ENCODE results near the gene SNTB2. TPM values are rescaled to one million over a fixed set of nuclear protein-coding genes. Genes with fewer than 3 reads are reported as not detected.
A peak's percentile ranks its signal among the peaks of the same experiment; 100 is the strongest.

The SNTB2 gene
- total RNA-seq, 4 donors from 2014 or later: 35.8 to 81.6 (median 57.8) TPM

GRCh38 chr16:69199382-69199781 is 12.4 kb downstream of the SNTB2 start:
- peak; percentile 75 to 77 for DNase-seq (ENCODE audit: low spot score in 2 of 2)
- Histone ChIP-seq H3K4me1 (peaks cover 49% of the 10 kb centered on the region), H3K27ac (peak overlapping the region; percentile 45), H3K27me3 (no peaks in the 10 kb centered on the region), H3K9me3 (no peaks in the 10 kb centered on the region), H3K4me3 (no peak overlapping the region), H3K36me3 (no peaks in the 10 kb centered on the region)
- peak in 1 of 3 donors; percentile 10 for TF ChIP-seq POLR2AphosphoS5 (IDR thresholded peaks at IDR 0.05)
- TF ChIP-seq EP300 (IDR thresholded peaks at IDR 0.05): no peak
- TF ChIP-seq, protein P1, sequence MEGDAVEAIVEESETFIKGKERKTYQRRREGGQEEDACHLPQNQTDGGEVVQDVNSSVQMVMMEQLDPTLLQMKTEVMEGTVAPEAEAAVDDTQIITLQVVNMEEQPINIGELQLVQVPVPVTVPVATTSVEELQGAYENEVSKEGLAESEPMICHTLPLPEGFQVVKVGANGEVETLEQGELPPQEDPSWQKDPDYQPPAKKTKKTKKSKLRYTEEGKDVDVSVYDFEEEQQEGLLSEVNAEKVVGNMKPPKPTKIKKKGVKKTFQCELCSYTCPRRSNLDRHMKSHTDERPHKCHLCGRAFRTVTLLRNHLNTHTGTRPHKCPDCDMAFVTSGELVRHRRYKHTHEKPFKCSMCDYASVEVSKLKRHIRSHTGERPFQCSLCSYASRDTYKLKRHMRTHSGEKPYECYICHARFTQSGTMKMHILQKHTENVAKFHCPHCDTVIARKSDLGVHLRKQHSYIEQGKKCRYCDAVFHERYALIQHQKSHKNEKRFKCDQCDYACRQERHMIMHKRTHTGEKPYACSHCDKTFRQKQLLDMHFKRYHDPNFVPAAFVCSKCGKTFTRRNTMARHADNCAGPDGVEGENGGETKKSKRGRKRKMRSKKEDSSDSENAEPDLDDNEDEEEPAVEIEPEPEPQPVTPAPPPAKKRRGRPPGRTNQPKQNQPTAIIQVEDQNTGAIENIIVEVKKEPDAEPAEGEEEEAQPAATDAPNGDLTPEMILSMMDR (IDR thresholded peaks at IDR 0.05): no peak
- TF ChIP-seq POLR2A (IDR thresholded peaks at IDR 0.05): no peak
- 54% methylated on average over 7 of the region's 7 CpGs for WGBS

- 52% methylated on average over 2 of the region's 2 CpGs for WGBS
- no peaks in the 10 kb centered on the region for H3K27me3 ChIP-seq
- H3K4me3 ChIP-seq: no peak overlapping the region
- TF ChIP-seq, protein P1 (IDR thresholded peaks at IDR 0.05): no peak
- TF ChIP-seq EP300 (IDR thresholded peaks at IDR 0.05) (no peak), POLR2AphosphoS5 (IDR thresholded peaks at IDR 0.05) (no peak), POLR2A (IDR thresholded peaks at IDR 0.05) (no peak)
- DNase-seq (ENCODE audit: low spot score in 2 of 2): no peak
- H3K27ac ChIP-seq: no peak overlapping the region
- no peaks in the 10 kb centered on the region for H3K9me3 ChIP-seq
- peaks cover 52% of the 10 kb centered on the region for H3K4me1 ChIP-seq
- H3K36me3 ChIP-seq: no peaks in the 10 kb centered on the region
Measured at GRCh38 chr16:69201291-69201690, 14.3 kb downstream of the SNTB2 start.

GRCh38 chr16:69201787-69202186 is 14.8 kb downstream of the SNTB2 start:
- Histone ChIP-seq H3K27me3 (no peaks in the 10 kb centered on the region), H3K36me3 (no peaks in the 10 kb centered on the region), H3K4me3 (no peak overlapping the region), H3K4me1 (peaks cover 52% of the 10 kb centered on the region), H3K9me3 (no peaks in the 10 kb centered on the region), H3K27ac (no peak overlapping the region)
- whole genome bisulfite sequencing: 40% methylated on average over 2 of the region's 2 CpGs
- DNase-seq (ENCODE audit: low spot score in 2 of 2): no peak
- TF ChIP-seq POLR2AphosphoS5 (IDR thresholded peaks at IDR 0.05) (no peak), EP300 (IDR thresholded peaks at IDR 0.05) (no peak), POLR2A (IDR thresholded peaks at IDR 0.05) (no peak)
- TF ChIP-seq, protein P1 (IDR thresholded peaks at IDR 0.05): no peak

GRCh38 chr16:69204172-69204571 is 17.2 kb downstream of the SNTB2 start:
- Histone ChIP-seq H3K27ac (no peak overlapping the region), H3K4me3 (no peak overlapping the region), H3K36me3 (no peaks in the 10 kb centered on the region), H3K9me3 (no peaks in the 10 kb centered on the region), H3K27me3 (no peaks in the 10 kb centered on the region), H3K4me1 (peaks cover 44% of the 10 kb centered on the region)
- no peak for TF ChIP-seq POLR2AphosphoS5 (IDR thresholded peaks at IDR 0.05)
- TF ChIP-seq, protein P1 (IDR thresholded peaks at IDR 0.05): no peak
- no peak for TF ChIP-seq POLR2A (IDR thresholded peaks at IDR 0.05)
- no peak for TF ChIP-seq EP300 (IDR thresholded peaks at IDR 0.05)
- no peak for DNase-seq (ENCODE audit: low spot score in 2 of 2)

DNA sequence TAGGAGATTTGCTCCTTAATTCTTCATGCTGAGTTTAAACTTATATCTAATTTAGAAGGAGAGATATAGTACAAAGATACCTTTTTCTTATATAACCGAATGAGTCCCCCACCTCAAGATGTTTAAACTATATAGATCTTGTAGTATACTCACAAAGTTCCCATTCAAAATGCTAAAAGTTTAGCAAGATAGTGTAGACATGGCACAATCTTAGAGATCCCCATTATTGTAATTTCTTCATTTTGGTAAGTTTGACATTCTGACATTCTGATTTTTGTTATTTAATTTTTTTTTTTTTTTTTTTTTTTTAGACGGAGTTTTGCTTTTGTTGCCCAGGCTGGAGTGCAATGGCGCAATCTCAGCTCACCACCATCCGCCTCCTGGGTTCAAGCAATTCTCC is 22.8 kb downstream of the SNTB2 start:
- Histone ChIP-seq H3K27ac (no peak overlapping the region), H3K4me1 (peaks cover 13% of the 10 kb centered on the region), H3K9me3 (no peaks in the 10 kb centered on the region), H3K4me3 (no peak overlapping the region), H3K36me3 (no peaks in the 10 kb centered on the region), H3K27me3 (no peaks in the 10 kb centered on the region)
- DNase-seq (ENCODE audit: low spot score in 2 of 2): no peak
- 91% methylated on average over 4 of the region's 4 CpGs for WGBS
- TF ChIP-seq POLR2A (IDR thresholded peaks at IDR 0.05) (no peak), EP300 (IDR thresholded peaks at IDR 0.05) (no peak), POLR2AphosphoS5 (IDR thresholded peaks at IDR 0.05) (no peak)
- TF ChIP-seq, protein P1 (IDR thresholded peaks at IDR 0.05): no peak
